CD14-positive monocyte (primary cell): ENCODE results near the gene ZMAT2. TPM values are rescaled to one million over a fixed set of nuclear protein-coding genes. Genes with fewer than 3 reads are reported as not detected.

ENCODE experiments used
- DNase-seq, 3 donors: peaks; one replicate each; pipeline ENCODE4 v3.0.0-alpha.2; 2011 to 2022
- H2AFZ ChIP-seq: 2 replicates; pipeline ENCODE4 v1.6.0; 2012; ENCODE audit warnings: mild to moderate bottlenecking, low read depth, low read length, inconsistent platforms; ENCODE audit not compliant: insufficient read depth, poor library complexity, severe bottlenecking
- H3K27ac ChIP-seq, 2 donors: 1 replicate in 1 of 2; 2 replicates in 1 of 2; pipeline ENCODE4 v1.5.1; 2012 to 2013; ENCODE audit warnings: low read length in 2 of 2, control low read depth in 1 of 2, inconsistent platforms in 1 of 2, low read depth in 1 of 2, mild to moderate bottlenecking in 1 of 2
- H3K27me3 ChIP-seq, 2 donors: one replicate each; pipeline versions ENCODE4 v1.6.0 to v1.6.1; 2011 to 2013; ENCODE audit warnings: low read length in 2 of 2; ENCODE audit not compliant: control insufficient read depth in 2 of 2, insufficient read depth in 2 of 2
- H3K36me3 ChIP-seq, 2 donors: replicated peaks in 1 of 2; 1 replicate in 1 of 2; 2 replicates in 1 of 2; pipeline versions ENCODE4 v1.5.1 to v1.6.1; 2012 to 2013; ENCODE audit warnings: low read length in 2 of 2, control low read depth in 1 of 2, inconsistent platforms in 1 of 2, mild to moderate bottlenecking in 1 of 2; ENCODE audit not compliant: insufficient read depth in 2 of 2, control insufficient read depth in 1 of 2
- H3K4me1 ChIP-seq, 2 donors: 1 replicate in 1 of 2; 2 replicates in 1 of 2; pipeline versions ENCODE4 v1.5.1 to v1.6.1; 2012 to 2013; ENCODE audit warnings: low read length in 2 of 2, control low read depth in 1 of 2, inconsistent platforms in 1 of 2, mild to moderate bottlenecking in 1 of 2, moderate library complexity in 1 of 2; ENCODE audit not compliant: insufficient read depth in 2 of 2, control insufficient read depth in 1 of 2
- H3K4me2 ChIP-seq: replicated peaks from 2 replicates; pipeline ENCODE3; 2012; ENCODE audit warnings: low read length, moderate library complexity, mild to moderate bottlenecking; ENCODE audit not compliant: poor library complexity, severe bottlenecking; ENCODE audit errors: extremely low read depth
- H3K4me3 ChIP-seq, 3 experiments: fragments of 200-600 bp in 1 of 3; sonication (generic) in 1 of 3; replicated peaks in 1 of 3; 1 replicate in 2 of 3; 2 replicates in 1 of 3; pipeline ENCODE4 v1.5.1; 2011 to 2013; ENCODE audit warnings: low read length in 3 of 3, mild to moderate bottlenecking in 3 of 3, control low read depth in 2 of 3, low read depth in 2 of 3, inconsistent platforms in 1 of 3, moderate library complexity in 1 of 3
- H3K79me2 ChIP-seq: 2 replicates; pipeline ENCODE4 v1.6.0; 2012; ENCODE audit warnings: mild to moderate bottlenecking, control low read depth, inconsistent platforms, low read length, moderate library complexity; ENCODE audit not compliant: insufficient read depth
- H3K9ac ChIP-seq: 2 replicates; pipeline ENCODE4 v1.6.0; 2017; ENCODE audit warnings: low read length, mild to moderate bottlenecking; ENCODE audit not compliant: insufficient read depth, poor library complexity, severe bottlenecking
- H3K9me3 ChIP-seq, 2 donors: replicated peaks in 1 of 2; 1 replicate in 1 of 2; 2 replicates in 1 of 2; pipeline versions ENCODE4 v1.5.1 to v1.6.1; 2012 to 2013; ENCODE audit warnings: low read length in 2 of 2, control low read depth in 1 of 2; ENCODE audit not compliant: control insufficient read depth in 1 of 2, insufficient read depth in 1 of 2
- H4K20me1 ChIP-seq: 2 replicates; pipeline ENCODE4 v1.6.0; 2012; ENCODE audit warnings: mild to moderate bottlenecking, low read length, control low read depth, moderate library complexity; ENCODE audit not compliant: insufficient read depth
- H3K27ac Mint-ChIP-seq, 7 donors: one replicate each; pipeline ENCODE4 v1.8.0; 2020; ENCODE audit warnings: mild to moderate bottlenecking in 7 of 7, mixed read lengths in 7 of 7, moderate library complexity in 6 of 7, inconsistent platforms in 2 of 7
- H3K27me3 Mint-ChIP-seq, 3 donors: one replicate each; pipeline ENCODE4 v1.8.0; 2021 to 2022; ENCODE audit warnings: low read depth in 3 of 3, mild to moderate bottlenecking in 3 of 3, mixed read lengths in 3 of 3, moderate library complexity in 3 of 3, inconsistent platforms in 1 of 3
- H3K36me3 Mint-ChIP-seq, 2 donors: one replicate each; pipeline ENCODE4 v1.8.0; 2020; ENCODE audit warnings: mixed read lengths in 2 of 2, inconsistent platforms in 1 of 2, mild to moderate bottlenecking in 1 of 2
- H3K4me1 Mint-ChIP-seq: one replicate; pipeline ENCODE4 v1.8.0; 2020; ENCODE audit warnings: mild to moderate bottlenecking, mixed read lengths
- H3K4me3 Mint-ChIP-seq, 2 donors: one replicate each; pipeline ENCODE4 v1.8.0; 2020; ENCODE audit warnings: mild to moderate bottlenecking in 2 of 2, mixed read lengths in 2 of 2, moderate library complexity in 1 of 2
- H3K9me3 Mint-ChIP-seq, 7 donors: one replicate each; pipeline ENCODE4 v1.8.0; 2020 to 2022; ENCODE audit warnings: mixed read lengths in 7 of 7, mild to moderate bottlenecking in 6 of 7, moderate library complexity in 6 of 7, inconsistent platforms in 2 of 7
- WGBS: methylation state at CpG from one replicate; pipeline ENCODE4 v1.1.5; 2013; ENCODE audit warnings: missing lambda C conversion rate; ENCODE audit not compliant: insufficient coverage; 5-methylcytosine and 5-hydroxymethylcytosine counted together
- intact Hi-C, 2 donors: fragments of 100-400 bp; cut with micrococcal nuclease; formaldehyde crosslinking; loops; one replicate each; pipeline versions ENCODE4 v1.15.0 to v1.15.1; 2023
- polyA plus RNA-seq, 3 donors: library from polyadenylated mRNA; depleted of rRNA in 1 of 3; unstranded in 2 of 3; stranded (reverse) in 1 of 3; fragments of 300-500 nt in 2 of 3; fragments of >200 nt in 1 of 3; fragmentation: Illumina TruSeq in 2 of 3; gene quantifications; 1 replicate in 2 of 3; 2 replicates in 1 of 3; pipeline ENCODE4 v1.2.3, GENCODE V29; 2012 to 2021
- TF ChIP-seq, protein P1 (sequence below): fragments of 200-600 bp; IDR thresholded peaks from one replicate; pipeline ENCODE4 v1.8.0; 2022; ENCODE audit warnings: antibody characterized with exemption, mild to moderate bottlenecking

The ZMAT2 gene
- polyA plus RNA-seq, 3 donors: 22.5 to 59.5 (median 52.5) TPM

DNA sequence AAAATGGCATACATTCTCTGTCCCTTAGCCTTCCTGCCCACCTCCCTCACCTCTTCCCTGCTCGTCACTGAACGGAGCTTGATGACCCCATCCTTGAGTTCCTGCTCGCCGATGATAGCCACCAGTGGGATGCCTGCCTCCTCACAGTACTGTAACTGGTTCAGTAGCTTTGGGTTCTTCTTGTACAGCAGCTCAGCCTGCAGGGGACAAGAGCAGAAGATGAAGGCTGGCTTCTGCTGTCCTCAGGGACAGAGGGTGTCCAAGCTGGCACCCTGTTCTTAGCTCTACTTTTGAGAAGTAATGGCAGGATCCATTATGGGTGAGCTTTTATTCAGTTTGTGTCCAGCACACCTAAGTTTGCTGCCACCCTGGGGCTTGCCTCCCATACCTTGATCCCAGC lies 25.6 kb upstream of the ZMAT2 start:
- Histone ChIP-seq H3K4me1 (no peaks in the 10 kb centered on the region), H3K4me3 (no peak overlapping the region), H4K20me1 (peaks cover 8% of the 10 kb centered on the region), H3K79me2 (no peaks in the 10 kb centered on the region), H3K27me3 (no peaks in the 10 kb centered on the region), H3K4me2 (no peak overlapping the region), H2AFZ (no peak overlapping the region), H3K27ac (peak overlapping the region in 1 of 2 donors; percentile 38), H3K9ac (no peak overlapping the region), H3K36me3 (peaks cover 79 to 99% of the 10 kb centered on the region in 2 donors), H3K9me3 (no peaks in the 10 kb centered on the region)
- TF ChIP-seq, protein P1, sequence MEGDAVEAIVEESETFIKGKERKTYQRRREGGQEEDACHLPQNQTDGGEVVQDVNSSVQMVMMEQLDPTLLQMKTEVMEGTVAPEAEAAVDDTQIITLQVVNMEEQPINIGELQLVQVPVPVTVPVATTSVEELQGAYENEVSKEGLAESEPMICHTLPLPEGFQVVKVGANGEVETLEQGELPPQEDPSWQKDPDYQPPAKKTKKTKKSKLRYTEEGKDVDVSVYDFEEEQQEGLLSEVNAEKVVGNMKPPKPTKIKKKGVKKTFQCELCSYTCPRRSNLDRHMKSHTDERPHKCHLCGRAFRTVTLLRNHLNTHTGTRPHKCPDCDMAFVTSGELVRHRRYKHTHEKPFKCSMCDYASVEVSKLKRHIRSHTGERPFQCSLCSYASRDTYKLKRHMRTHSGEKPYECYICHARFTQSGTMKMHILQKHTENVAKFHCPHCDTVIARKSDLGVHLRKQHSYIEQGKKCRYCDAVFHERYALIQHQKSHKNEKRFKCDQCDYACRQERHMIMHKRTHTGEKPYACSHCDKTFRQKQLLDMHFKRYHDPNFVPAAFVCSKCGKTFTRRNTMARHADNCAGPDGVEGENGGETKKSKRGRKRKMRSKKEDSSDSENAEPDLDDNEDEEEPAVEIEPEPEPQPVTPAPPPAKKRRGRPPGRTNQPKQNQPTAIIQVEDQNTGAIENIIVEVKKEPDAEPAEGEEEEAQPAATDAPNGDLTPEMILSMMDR: no peak
- WGBS: 95% methylated on average over 4 of the region's 4 CpGs
- intact Hi-C loops: no loop called here
- Mint-ChIP-seq H3K9me3 (peaks cover 0 to 5% (median 0%) of the 10 kb centered on the region in 7 donors), H3K27ac (peak overlapping the region in 2 of 7 donors; percentile 37 to 66), H3K36me3 (peaks cover 83 to 96% of the 10 kb centered on the region in 2 donors), H3K27me3 (peaks cover 0 to 2% (median 0%) of the 10 kb centered on the region in 3 donors), H3K4me3 (no peak overlapping the region), H3K4me1 (no peaks in the 10 kb centered on the region)
- no peak for DNase-seq

DNA sequence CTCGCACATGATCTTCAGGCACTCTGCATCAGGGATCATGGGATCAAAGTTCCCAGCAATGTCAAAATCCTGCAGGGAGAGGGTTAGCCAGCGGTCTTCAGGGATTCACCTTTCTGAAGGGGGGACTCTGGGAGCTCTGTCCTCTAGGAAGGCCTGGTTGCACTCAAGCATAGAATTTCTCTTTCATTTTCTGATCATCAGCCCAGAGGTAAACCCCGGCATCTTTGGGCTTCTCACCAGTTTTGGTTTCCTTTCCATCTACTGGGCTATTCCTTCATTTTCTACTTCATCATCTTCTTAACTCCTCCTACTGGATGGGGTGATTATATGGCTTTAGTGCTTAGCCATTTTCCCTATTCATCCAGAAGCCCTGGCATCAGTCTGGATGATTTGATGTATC lies 22.3 kb upstream of the ZMAT2 start:
- H3K9me3 Mint-ChIP-seq: no peaks in the 10 kb centered on the region
- no peak for DNase-seq
- H3K4me3 ChIP-seq: no peak overlapping the region
- H3K4me1 Mint-ChIP-seq: no peaks in the 10 kb centered on the region
- intact Hi-C loops: no loop called here
- peak overlapping the region in 2 of 7 donors; percentile 4 to 19 for H3K27ac Mint-ChIP-seq
- no peak overlapping the region for H2AFZ ChIP-seq
- no peak overlapping the region for H3K27ac ChIP-seq
- H3K9ac ChIP-seq: no peak overlapping the region
- peaks cover 74 to 93% of the 10 kb centered on the region in 2 donors for H3K36me3 Mint-ChIP-seq
- H3K79me2 ChIP-seq: no peaks in the 10 kb centered on the region
- peaks cover 0 to 2% (median 0%) of the 10 kb centered on the region in 3 donors for H3K27me3 Mint-ChIP-seq
- WGBS: 100% methylated on average over 2 of the region's 3 CpGs
- no peak overlapping the region for H3K4me2 ChIP-seq
- no peak overlapping the region for H3K4me3 Mint-ChIP-seq
- no peaks in the 10 kb centered on the region for H3K9me3 ChIP-seq
- no peaks in the 10 kb centered on the region for H3K27me3 ChIP-seq
- H3K4me1 ChIP-seq: no peaks in the 10 kb centered on the region
- TF ChIP-seq, protein P1: no peak
- no peaks in the 10 kb centered on the region for H4K20me1 ChIP-seq
- peaks cover 86 to 92% of the 10 kb centered on the region in 2 donors for H3K36me3 ChIP-seq
